Liver (tissue), 9 donors: ENCODE data around the gene HACD2. TPM values are rescaled to one million over a fixed set of nuclear protein-coding genes. Genes with fewer than 3 reads are reported as not detected.

Source experiments
- DNase-seq: peaks from one replicate; pipeline ENCODE4 v3.0.0-alpha.2; 2017; ENCODE audit warnings: low spot score
- H3K27ac ChIP-seq, 2 donors: one replicate each; pipeline ENCODE4 v1.7.0; 2013; ENCODE audit warnings: inconsistent platforms in 2 of 2, low read length in 2 of 2, control low read depth in 1 of 2, low read depth in 1 of 2, mild to moderate bottlenecking in 1 of 2
- H3K27me3 ChIP-seq, 4 donors: one replicate each; pipeline versions ENCODE4 v1.6.1 to v1.7.0; 2013; ENCODE audit warnings: low read length in 3 of 4, inconsistent platforms in 1 of 4, mild to moderate bottlenecking in 1 of 4, moderate library complexity in 1 of 4; ENCODE audit not compliant: control insufficient read depth in 4 of 4, insufficient read depth in 4 of 4
- H3K36me3 ChIP-seq, 4 donors: one replicate each; pipeline versions ENCODE4 v1.6.1 to v1.7.0; 2013; ENCODE audit warnings: low read length in 3 of 4, mild to moderate bottlenecking in 3 of 4, low read depth in 1 of 4, moderate library complexity in 1 of 4; ENCODE audit not compliant: control insufficient read depth in 4 of 4, insufficient read depth in 3 of 4
- H3K4me1 ChIP-seq, 4 donors: one replicate each; pipeline versions ENCODE4 v1.6.1 to v1.7.0; 2013; ENCODE audit warnings: low read length in 3 of 4, mild to moderate bottlenecking in 3 of 4, moderate library complexity in 1 of 4; ENCODE audit not compliant: control insufficient read depth in 4 of 4, insufficient read depth in 4 of 4
- H3K4me3 ChIP-seq, 3 donors: one replicate each; pipeline versions ENCODE4 v1.6.1 to v1.7.0; 2013; ENCODE audit warnings: low read length in 3 of 3, control low read depth in 1 of 3, low read depth in 1 of 3, mild to moderate bottlenecking in 1 of 3
- H3K9ac ChIP-seq, 2 donors: one replicate each; pipeline ENCODE4 v1.7.0; 2013; ENCODE audit warnings: low read length in 2 of 2, mild to moderate bottlenecking in 2 of 2, moderate library complexity in 2 of 2, control low read depth in 1 of 2, low read depth in 1 of 2
- H3K9me3 ChIP-seq, 4 donors: one replicate each; pipeline versions ENCODE4 v1.6.1 to v1.7.0; 2013; ENCODE audit warnings: low read length in 3 of 4; ENCODE audit not compliant: control insufficient read depth in 4 of 4
- EGR1 ChIP-seq, 2 donors: IDR thresholded peaks; 2 replicates each; pipeline ENCODE4 v1.6.1; 2016 to 2018; ENCODE audit warnings: antibody characterized with exemption in 2 of 2, low read depth in 2 of 2
- FOXA1 ChIP-seq: IDR thresholded peaks from 2 replicates; pipeline ENCODE4 v1.6.1; 2016; ENCODE audit warnings: antibody characterized with exemption
- FOXA2 ChIP-seq: IDR thresholded peaks from 2 replicates; pipeline ENCODE4 v1.6.1; 2016; ENCODE audit warnings: antibody characterized with exemption
- GABPA ChIP-seq, 2 donors: IDR thresholded peaks in 1 of 2; conservative IDR thresholded peaks in 1 of 2; 2 replicates each; pipeline ENCODE4 v1.6.1; 2016; ENCODE audit warnings: antibody characterized with exemption in 2 of 2, mild to moderate bottlenecking in 1 of 2, moderate library complexity in 1 of 2
- HNF4G ChIP-seq: IDR thresholded peaks from 2 replicates; pipeline ENCODE4 v1.6.1; 2016; ENCODE audit warnings: antibody characterized with exemption
- RAD21 ChIP-seq, 2 donors: IDR thresholded peaks; 2 replicates each; pipeline ENCODE4 v1.6.1; 2016; ENCODE audit warnings: antibody characterized with exemption in 2 of 2, mild to moderate bottlenecking in 2 of 2
- RXRA ChIP-seq, 2 donors: IDR thresholded peaks; 2 replicates each; pipeline ENCODE4 v1.6.1; 2017 to 2018; ENCODE audit warnings: antibody characterized with exemption in 2 of 2, mild to moderate bottlenecking in 1 of 2
- TAF1 ChIP-seq: conservative IDR thresholded peaks from 2 replicates; pipeline ENCODE4 v1.6.1; 2016; ENCODE audit warnings: antibody characterized with exemption, mild to moderate bottlenecking
- YY1 ChIP-seq: IDR thresholded peaks from 2 replicates; pipeline ENCODE4 v1.6.1; 2016; ENCODE audit warnings: antibody characterized with exemption, mild to moderate bottlenecking
- WGBS: extraction: QIAGEN DNeasy Blood & Tissue Kit; methylation state at CpG from one replicate; pipeline ENCODE4 v1.1.7; 2013; 5-methylcytosine and 5-hydroxymethylcytosine counted together
- polyA plus RNA-seq, 2 donors: library from polyadenylated mRNA; stranded (reverse) in 1 of 2; unstranded in 1 of 2; fragments of 200-250 nt in 1 of 2; fragments of >200 nt in 1 of 2; fragmentation: Nextera tagmentation in 1 of 2; extraction: Ambion mirVana in 1 of 2; gene quantifications; one replicate each; pipeline versions ENCODE4 v1.2.1 to v1.2.3, GENCODE V29; 2013 to 2015
- total RNA-seq, 2 donors: library from RNA; depleted of rRNA; stranded (reverse); fragments of >200 nt; gene quantifications; one replicate each; pipeline ENCODE4 v1.2.3, GENCODE V29; 2014
- TF ChIP-seq, protein P1 (sequence below): fragments of 150-350 bp; IDR thresholded peaks from 2 replicates; pipeline ENCODE4 v1.5.1; 2017; ENCODE audit warnings: improper control_type of control experiment, low read depth, low read length; ENCODE audit not compliant: missing input control
- TF ChIP-seq, protein P2 (sequence below): IDR thresholded peaks from 2 replicates; pipeline ENCODE4 v1.6.1; 2016; ENCODE audit warnings: antibody characterized with exemption
- TF ChIP-seq, protein P3 (sequence below): IDR thresholded peaks from 2 replicates; pipeline ENCODE4 v1.6.1; 2016; ENCODE audit warnings: antibody characterized with exemption
- TF ChIP-seq, protein P4 (sequence below): IDR thresholded peaks from 2 replicates; pipeline ENCODE4 v1.6.1; 2016; ENCODE audit warnings: antibody characterized with exemption
- donor health status: healthy.
- donor health status: healthy.
- donor health status: healthy.
- donor health status: healthy.
- donor health status: healthy.

HACD2 gene
- total and polyA plus RNA-seq, 4 donors, result 14.8 to 45.2 (median 25.2) TPM

DNA sequence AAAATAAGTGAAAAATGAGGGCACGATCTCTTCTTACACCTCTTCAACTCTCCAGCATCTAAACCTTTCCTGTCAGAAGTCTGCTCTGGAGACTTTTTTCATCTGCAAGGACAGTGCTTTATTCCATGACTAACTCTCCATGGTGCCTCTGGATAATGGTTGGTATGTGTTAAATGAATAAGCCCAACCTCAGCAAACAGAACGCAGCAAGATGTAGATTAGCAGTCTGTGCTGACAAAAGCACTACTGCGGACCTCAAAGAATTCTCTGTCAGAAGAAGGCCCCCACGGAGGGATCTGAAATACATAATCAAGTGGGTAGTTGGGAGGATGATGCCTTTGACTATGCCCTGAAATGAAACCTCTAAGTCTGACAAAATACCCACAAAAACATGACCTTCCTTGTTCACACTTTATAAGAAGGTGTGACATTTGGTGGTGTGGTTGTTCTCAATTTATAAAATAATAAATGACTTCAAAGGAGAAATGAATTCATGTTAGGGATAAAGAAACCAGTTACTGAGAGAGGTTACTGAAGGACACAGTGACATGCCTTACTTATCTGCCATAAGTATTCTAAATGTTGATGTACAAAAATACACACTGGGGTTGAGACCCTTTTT, 92.8 kb downstream of the HACD2 start:
- H3K9me3 ChIP-seq, result no peaks in the 10 kb centered on the region
- no peaks in the 10 kb centered on the region for H3K4me1 ChIP-seq
- H3K9ac ChIP-seq, result no peak overlapping the region
- H3K36me3 ChIP-seq, result peaks cover 0 to 26% (median 16%) of the 10 kb centered on the region in 4 donors
- no peak overlapping the region for H3K4me3 ChIP-seq
- no peak for TF ChIP-seq TAF1
- no peak for TF ChIP-seq FOXA2
- H3K27me3 ChIP-seq, result no peaks in the 10 kb centered on the region
- no peak overlapping the region for H3K27ac ChIP-seq
- DNase-seq, result no peak
- 82% methylated on average over 4 of the region's 4 CpGs for WGBS

DNA sequence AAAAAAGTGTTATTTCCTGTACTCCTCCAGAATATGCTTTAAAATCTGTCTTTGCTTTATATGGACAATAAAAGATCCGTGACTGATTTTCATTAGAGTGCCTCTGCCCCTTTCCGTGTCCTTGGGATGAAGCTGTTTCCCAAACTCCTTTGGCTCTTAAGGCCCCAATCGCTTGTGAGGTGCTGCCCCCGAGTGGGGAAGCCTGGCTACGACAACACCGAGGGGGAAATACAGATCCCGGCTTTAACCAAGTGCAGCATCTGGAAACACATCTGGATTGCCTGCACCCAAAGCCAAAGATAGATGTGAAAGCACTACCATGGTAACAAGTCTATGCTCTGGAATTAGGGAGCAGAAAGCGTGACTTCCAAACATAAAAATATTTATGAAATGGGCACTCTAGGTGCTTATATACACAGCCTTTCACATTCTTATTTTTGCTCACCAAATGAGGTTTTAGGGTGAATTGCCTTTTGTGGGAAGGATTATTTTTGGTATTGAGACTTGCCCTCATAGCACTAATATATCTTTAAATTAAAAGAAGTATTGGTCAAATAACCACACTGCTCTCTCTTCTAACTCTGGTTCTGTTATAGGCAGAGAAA, 95.4 kb downstream of the HACD2 start:
- H3K4me3 ChIP-seq, result no peak overlapping the region
- TF ChIP-seq, protein P1, sequence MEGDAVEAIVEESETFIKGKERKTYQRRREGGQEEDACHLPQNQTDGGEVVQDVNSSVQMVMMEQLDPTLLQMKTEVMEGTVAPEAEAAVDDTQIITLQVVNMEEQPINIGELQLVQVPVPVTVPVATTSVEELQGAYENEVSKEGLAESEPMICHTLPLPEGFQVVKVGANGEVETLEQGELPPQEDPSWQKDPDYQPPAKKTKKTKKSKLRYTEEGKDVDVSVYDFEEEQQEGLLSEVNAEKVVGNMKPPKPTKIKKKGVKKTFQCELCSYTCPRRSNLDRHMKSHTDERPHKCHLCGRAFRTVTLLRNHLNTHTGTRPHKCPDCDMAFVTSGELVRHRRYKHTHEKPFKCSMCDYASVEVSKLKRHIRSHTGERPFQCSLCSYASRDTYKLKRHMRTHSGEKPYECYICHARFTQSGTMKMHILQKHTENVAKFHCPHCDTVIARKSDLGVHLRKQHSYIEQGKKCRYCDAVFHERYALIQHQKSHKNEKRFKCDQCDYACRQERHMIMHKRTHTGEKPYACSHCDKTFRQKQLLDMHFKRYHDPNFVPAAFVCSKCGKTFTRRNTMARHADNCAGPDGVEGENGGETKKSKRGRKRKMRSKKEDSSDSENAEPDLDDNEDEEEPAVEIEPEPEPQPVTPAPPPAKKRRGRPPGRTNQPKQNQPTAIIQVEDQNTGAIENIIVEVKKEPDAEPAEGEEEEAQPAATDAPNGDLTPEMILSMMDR, result peak; percentile 91
- TF ChIP-seq RAD21 (IDR thresholded peaks at IDR 0.05), result peak; percentile 97
- TF ChIP-seq, protein P2, sequence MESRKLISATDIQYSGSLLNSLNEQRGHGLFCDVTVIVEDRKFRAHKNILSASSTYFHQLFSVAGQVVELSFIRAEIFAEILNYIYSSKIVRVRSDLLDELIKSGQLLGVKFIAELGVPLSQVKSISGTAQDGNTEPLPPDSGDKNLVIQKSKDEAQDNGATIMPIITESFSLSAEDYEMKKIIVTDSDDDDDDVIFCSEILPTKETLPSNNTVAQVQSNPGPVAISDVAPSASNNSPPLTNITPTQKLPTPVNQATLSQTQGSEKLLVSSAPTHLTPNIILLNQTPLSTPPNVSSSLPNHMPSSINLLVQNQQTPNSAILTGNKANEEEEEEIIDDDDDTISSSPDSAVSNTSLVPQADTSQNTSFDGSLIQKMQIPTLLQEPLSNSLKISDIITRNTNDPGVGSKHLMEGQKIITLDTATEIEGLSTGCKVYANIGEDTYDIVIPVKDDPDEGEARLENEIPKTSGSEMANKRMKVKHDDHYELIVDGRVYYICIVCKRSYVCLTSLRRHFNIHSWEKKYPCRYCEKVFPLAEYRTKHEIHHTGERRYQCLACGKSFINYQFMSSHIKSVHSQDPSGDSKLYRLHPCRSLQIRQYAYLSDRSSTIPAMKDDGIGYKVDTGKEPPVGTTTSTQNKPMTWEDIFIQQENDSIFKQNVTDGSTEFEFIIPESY, result no peak
- DNase-seq, result peak; percentile 71
- no peak overlapping the region for H3K27ac ChIP-seq
- WGBS, result 19% methylated on average over 8 of the region's 8 CpGs
- peaks cover 0 to 15% (median 10%) of the 10 kb centered on the region in 4 donors for H3K36me3 ChIP-seq
- H3K9ac ChIP-seq, result no peak overlapping the region
- no peaks in the 10 kb centered on the region for H3K4me1 ChIP-seq
- H3K27me3 ChIP-seq, result no peaks in the 10 kb centered on the region
- H3K9me3 ChIP-seq, result no peaks in the 10 kb centered on the region

DNA sequence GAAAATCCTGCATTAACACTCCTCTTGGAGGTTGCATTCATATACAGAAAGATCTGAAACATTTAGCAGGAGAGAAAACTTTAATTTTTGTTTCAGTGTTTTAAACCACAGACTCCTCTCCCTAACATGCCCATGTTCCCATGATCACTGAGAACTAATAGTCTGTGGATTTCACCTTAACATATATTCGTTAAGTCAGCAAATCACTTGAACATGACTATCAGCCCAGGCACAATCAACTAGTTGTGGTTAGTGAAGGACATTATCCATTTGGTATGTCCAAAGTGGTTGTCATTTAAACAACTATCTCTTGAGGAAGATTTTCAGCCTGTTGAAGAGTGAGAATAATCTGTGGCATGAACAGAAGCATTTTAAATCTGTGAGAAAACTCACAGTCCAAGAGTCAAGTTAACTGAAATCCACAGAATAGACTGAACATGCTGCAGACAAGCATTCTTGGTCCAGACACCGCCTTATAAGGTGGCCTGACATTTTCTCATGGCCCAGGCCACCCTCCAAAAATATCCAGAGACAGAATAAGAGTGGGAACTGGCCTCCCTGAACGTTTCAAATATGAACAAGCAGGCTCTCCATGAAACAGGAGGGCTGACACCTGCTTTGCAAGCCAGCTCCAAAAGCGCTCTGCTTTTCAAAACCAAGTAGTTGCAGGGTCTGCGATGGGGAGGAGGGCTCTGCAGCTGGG, 96.1 kb downstream of the HACD2 start:
- peaks cover 0 to 12% (median 4%) of the 10 kb centered on the region in 4 donors for H3K36me3 ChIP-seq
- no peak overlapping the region for H3K9ac ChIP-seq
- no peaks in the 10 kb centered on the region for H3K4me1 ChIP-seq
- no peak overlapping the region for H3K27ac ChIP-seq
- H3K27me3 ChIP-seq, result no peaks in the 10 kb centered on the region
- no peak overlapping the region for H3K4me3 ChIP-seq
- H3K9me3 ChIP-seq, result no peaks in the 10 kb centered on the region
- 87% methylated on average over 5 of the region's 5 CpGs for WGBS
- DNase-seq, result no peak
- TF ChIP-seq, protein P3, sequence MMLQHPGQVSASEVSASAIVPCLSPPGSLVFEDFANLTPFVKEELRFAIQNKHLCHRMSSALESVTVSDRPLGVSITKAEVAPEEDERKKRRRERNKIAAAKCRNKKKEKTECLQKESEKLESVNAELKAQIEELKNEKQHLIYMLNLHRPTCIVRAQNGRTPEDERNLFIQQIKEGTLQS, result no peak
- no peak for TF ChIP-seq GABPA (IDR thresholded peaks at IDR 0.05 in 1 of 2, conservative IDR thresholded peaks at IDR 0.05 in 1 of 2)
- no peak for TF ChIP-seq EGR1 (IDR thresholded peaks at IDR 0.05; ENCODE audit: low read depth in 2 of 2)
- no peak for TF ChIP-seq YY1
- no peak for TF ChIP-seq HNF4G
- TF ChIP-seq, protein P2, result no peak
- no peak for TF ChIP-seq RXRA (IDR thresholded peaks at IDR 0.05)
- no peak for TF ChIP-seq RAD21 (IDR thresholded peaks at IDR 0.05)
- TF ChIP-seq FOXA1, result no peak
- TF ChIP-seq, protein P1, result no peak
- TF ChIP-seq TAF1, result no peak
- TF ChIP-seq, protein P4, sequence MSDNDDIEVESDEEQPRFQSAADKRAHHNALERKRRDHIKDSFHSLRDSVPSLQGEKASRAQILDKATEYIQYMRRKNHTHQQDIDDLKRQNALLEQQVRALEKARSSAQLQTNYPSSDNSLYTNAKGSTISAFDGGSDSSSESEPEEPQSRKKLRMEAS, result no peak
